ENCODE measurements around the gene EVC. TPM values are rescaled to one million over a fixed set of nuclear protein-coding genes. Genes with fewer than 3 reads are reported as not detected.

EVC gene
- total and polyA plus RNA-seq, 2 of the 4 experiments (the other 2 are of a cell fraction), result 16.8 to 18.9 TPM

DNA sequence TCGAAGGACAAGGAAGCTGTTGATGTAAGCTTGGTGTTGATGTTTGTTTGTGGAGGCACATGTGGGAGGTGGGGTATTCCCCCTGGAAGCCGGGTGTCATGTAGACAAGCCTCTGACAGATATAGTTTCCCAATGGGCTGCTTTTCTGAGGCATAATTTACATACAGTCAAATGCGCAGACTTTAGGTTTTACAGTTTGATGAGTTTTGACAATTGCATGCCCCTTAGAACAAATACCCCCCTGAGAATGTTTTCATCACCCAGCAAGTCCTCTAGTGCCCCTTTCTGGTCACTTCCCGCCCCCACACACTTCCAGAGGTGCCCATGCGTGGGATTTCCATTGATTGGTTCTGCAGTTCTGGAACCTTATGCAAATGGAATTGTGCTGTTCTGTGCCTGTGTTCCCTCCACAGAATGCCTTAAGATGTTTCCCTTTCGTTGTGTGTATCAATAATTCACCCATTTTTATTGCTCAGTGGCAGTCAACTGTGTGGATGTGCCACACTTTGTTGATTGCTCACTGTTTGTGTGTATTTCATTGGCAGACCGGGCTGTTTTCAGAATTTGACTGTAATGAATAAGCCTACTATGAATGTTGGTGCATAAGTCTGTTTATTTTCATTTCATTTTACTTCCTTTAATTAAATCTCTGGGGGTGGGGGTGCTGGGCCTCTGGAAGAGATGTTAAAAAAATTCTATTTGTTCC lies 8.5 kb downstream of the EVC start:
- in situ Hi-C loops (cut with MboI; ENCODE audit: low sequenced_read_pairs), result no loop called here

More for the DNA sequence above, 8.5 kb downstream of the EVC start:
- H3K18ac ChIP-seq (ENCODE audit: low read depth, low read length), result peak overlapping the region; percentile 6; the same call in 1 of the 2 replicates
- H2BK120ac ChIP-seq (ENCODE audit: low read depth, low read length), result no peak overlapping the region; the same call in 1 of the 2 replicates
- intact Hi-C loops (cut with micrococcal nuclease) (no loop called here), dilution Hi-C loops (cut with HindIII; ENCODE audit: low sequenced_read_pairs, unreplicated experiment) (no loop called here)
- 100% methylated on average over 1 of the region's 7 CpGs; no CpG with 5 or more reads in 1 of the 2 experiments for WGBS, 2 experiments (ENCODE audit: extremely low coverage in 2 of 2, insufficient read length in 1 of 2)
- H4K91ac ChIP-seq (ENCODE audit: insufficient read depth, low read depth, low read length), result peak overlapping the region; percentile 31; the same call in 1 of the 2 replicates
- no peak overlapping the region for H3K9ac ChIP-seq (ENCODE audit: low read depth, low read length)
- H2BK20ac ChIP-seq (ENCODE audit: low read depth, low read length), result no peak overlapping the region
- H3K9me3 ChIP-seq (ENCODE audit: control insufficient read depth, insufficient read depth, low read length), result peaks cover 3% of the 10 kb centered on the region; the same call in 1 of the 2 replicates
- H3K4me2 ChIP-seq (ENCODE audit: low read depth, low read length), result peak overlapping the region; percentile 10; the same call in 1 of the 2 replicates
- peaks cover 65% of the 10 kb centered on the region for H4K20me1 ChIP-seq (ENCODE audit: insufficient read depth, low read length)
- H3K4me3 ChIP-seq (ENCODE audit: insufficient read depth, low read depth, low read length), result no peak overlapping the region
- 0 out of 2 replicates have a peak overlapping the region, but pooled peaks have one; percentile 40 for H3K14ac ChIP-seq (replicated peaks; ENCODE audit: low read depth, low read length)
- no TSS peak for BruUV-seq (replicated peaks)
- peak overlapping the region; percentile 63 for H3K4ac ChIP-seq (ENCODE audit: low read depth, low read length)
- peak overlapping the region in 1 of 2 experiments; percentile 39; a peak in 1 of 4 replicates for H4K8ac ChIP-seq (ENCODE audit: low read depth in 2 of 2, low read length in 2 of 2)
- no peak overlapping the region for H2BK5ac ChIP-seq (ENCODE audit: low read depth, low read length, poor library complexity, severe bottlenecking)
- H2BK15ac ChIP-seq (ENCODE audit: low read depth, low read length), result no peak overlapping the region
- no peak overlapping the region for H3K27ac ChIP-seq (ENCODE audit: insufficient read depth, low read length)
- POLR2A ChIA-PET (ENCODE audit: unreplicated experiment), result no interaction called here
- peak overlapping the region; percentile 44; the same call in 1 of the 2 replicates for H2AK5ac ChIP-seq (ENCODE audit: low read depth, low read length)
- H3K79me1 ChIP-seq (ENCODE audit: low read depth in 1 of 2, low read length in 2 of 2), result peaks cover 37 to 82% of the 10 kb centered on the region in 2 experiments
- DNase-seq (peak; percentile 26), ATAC-seq (ENCODE audit: low read depth) (peak; percentile 24)
- H4K5ac ChIP-seq (ENCODE audit: low read depth, low read length), result no peak overlapping the region
- no peaks in the 10 kb centered on the region for H3K27me3 ChIP-seq (ENCODE audit: control insufficient read depth, insufficient read depth, low read length)
- peaks cover 32% of the 10 kb centered on the region for H3K9me1 ChIP-seq (ENCODE audit: insufficient read depth, low read length)
- no peak overlapping the region for H3K56ac ChIP-seq (ENCODE audit: extremely low read depth, insufficient read depth, low read length)
- H3K23ac ChIP-seq (ENCODE audit: low read depth, low read length), result peak overlapping the region; percentile 2; the same call in 1 of the 2 replicates
- CTCF ChIA-PET, result no interaction called here
- H2AK9ac ChIP-seq (replicated peaks; ENCODE audit: low read depth, low read length, poor library complexity), result no peak overlapping the region
- peaks cover 22% of the 10 kb centered on the region for H3K4me1 ChIP-seq (ENCODE audit: control insufficient read depth, insufficient read depth, low read length)
- no peak for TF ChIP-seq USF2 (IDR thresholded peaks at IDR 0.05; ENCODE audit: low read depth, low read length)
- 0 out of 2 replicates have a peak, but pooled peaks have one; percentile 2 for TF ChIP-seq CTCF (conservative IDR thresholded peaks at IDR 0.05; ENCODE audit: low read depth, low read length)
- TF ChIP-seq NFE2L2 (IDR thresholded peaks at IDR 0.05; ENCODE audit: low read depth, low read length), result no peak
- no peak overlapping the region for H2AFZ ChIP-seq (replicated peaks; ENCODE audit: low read length, poor library complexity)
- peaks cover 23% of the 10 kb centered on the region for H3K36me3 ChIP-seq (ENCODE audit: control insufficient read depth, insufficient read depth, low read length)

All from IMR-90 (cell line).